CD8-positive, alpha-beta memory T cell (primary cell): ENCODE measurements around the gene AQP1. TPM values are rescaled to one million over a fixed set of nuclear protein-coding genes. Genes with fewer than 3 reads are reported as not detected.

Experiments
- CTCF ChIA-PET: fragments of 350-600 bp; sonication (Branson Sonifier 250); formaldehyde crosslinking; loops from one replicate; lab custom pipeline; 2021; ENCODE audit warnings: antibody characterized with exemption; lab: Charles Lee
- POLR2A ChIA-PET: fragments of 350-600 bp; sonication (Branson Sonifier 250); formaldehyde crosslinking; loops from one replicate; lab custom pipeline; 2021; ENCODE audit warnings: antibody characterized with exemption; lab: Charles Lee
- DNase-seq, 5 donors: peaks; one replicate each; pipeline versions ENCODE4 v3.0.0 to v3.0.0-alpha.2; 2020 to 2022; ENCODE audit warnings: mixed read lengths in 1 of 5
- H3K27ac ChIP-seq: one replicate; pipeline ENCODE4 v1.7.0; 2013; ENCODE audit warnings: low read depth, mild to moderate bottlenecking, low read length, moderate library complexity
- H3K27me3 ChIP-seq: 2 replicates; pipeline ENCODE4 v1.7.0; 2013; ENCODE audit warnings: low read length, mild to moderate bottlenecking; ENCODE audit not compliant: insufficient read depth, poor library complexity, severe bottlenecking
- H3K36me3 ChIP-seq: 2 replicates; pipeline ENCODE4 v1.7.0; 2013; ENCODE audit warnings: mild to moderate bottlenecking, low read length, moderate library complexity; ENCODE audit not compliant: insufficient read depth
- H3K4me1 ChIP-seq: 2 replicates; pipeline ENCODE4 v1.7.0; 2013; ENCODE audit warnings: mild to moderate bottlenecking, low read length, moderate library complexity; ENCODE audit not compliant: insufficient read depth
- H3K4me3 ChIP-seq: 2 replicates; pipeline ENCODE4 v1.7.0; 2013; ENCODE audit warnings: mild to moderate bottlenecking, low read length
- H3K9me3 ChIP-seq: 2 replicates; pipeline ENCODE4 v1.7.0; 2013; ENCODE audit warnings: mild to moderate bottlenecking, low read length
- H3K27ac Mint-ChIP-seq, 8 donors: one replicate each; pipeline ENCODE4 v1.8.0; 2020 to 2021; ENCODE audit warnings: mixed read lengths in 8 of 8, mild to moderate bottlenecking in 6 of 8, inconsistent platforms in 3 of 8, moderate library complexity in 3 of 8
- H3K27me3 Mint-ChIP-seq, 2 donors: one replicate each; pipeline ENCODE4 v1.8.0; 2020 to 2021; ENCODE audit warnings: mixed read lengths in 2 of 2, mild to moderate bottlenecking in 1 of 2, moderate library complexity in 1 of 2
- H3K36me3 Mint-ChIP-seq, 3 donors: one replicate each; pipeline ENCODE4 v1.8.0; 2020 to 2021; ENCODE audit warnings: mixed read lengths in 3 of 3, inconsistent platforms in 1 of 3, mild to moderate bottlenecking in 1 of 3
- H3K4me1 Mint-ChIP-seq, 3 donors: one replicate each; pipeline ENCODE4 v1.8.0; 2020 to 2021; ENCODE audit warnings: mixed read lengths in 3 of 3, inconsistent platforms in 1 of 3, mild to moderate bottlenecking in 1 of 3
- H3K4me3 Mint-ChIP-seq, 7 donors: one replicate each; pipeline ENCODE4 v1.8.0; 2020 to 2021; ENCODE audit warnings: mixed read lengths in 7 of 7, mild to moderate bottlenecking in 6 of 7, moderate library complexity in 4 of 7, inconsistent platforms in 2 of 7
- H3K9me3 Mint-ChIP-seq, 5 donors: one replicate each; pipeline ENCODE4 v1.8.0; 2020 to 2022; ENCODE audit warnings: mixed read lengths in 5 of 5, mild to moderate bottlenecking in 3 of 5, moderate library complexity in 2 of 5, inconsistent platforms in 1 of 5
- polyA plus RNA-seq: library from polyadenylated mRNA; unstranded; fragments of 300-500 nt; fragmentation: Illumina TruSeq; gene quantifications from one replicate; pipeline ENCODE4 v1.2.3, GENCODE V29; 2021
- total RNA-seq, 2 experiments: library from RNA; stranded (reverse); gene quantifications; one replicate each; pipeline ENCODE4 v1.2.3, GENCODE V29; 2021

AQP1 gene
- total and polyA plus RNA-seq, 3 experiments from 2014 or later, result 0.13 to 0.15 TPM; not detected in 1

- H3K4me3 ChIP-seq, result no peak overlapping the region
- H3K27ac ChIP-seq, result no peak overlapping the region
- no peak for DNase-seq
- H3K9me3 Mint-ChIP-seq, result no peaks in the 10 kb centered on the region
- no peaks in the 10 kb centered on the region for H3K4me1 ChIP-seq
- ChIA-PET POLR2A (no interaction called here), CTCF (interaction anchor here (1.6 kb wide), 1 partner anchor 52 kb away, joined by 3 read pairs; no protein-coding TSS in a partner anchor)
- no peak overlapping the region for H3K27ac Mint-ChIP-seq
- no peaks in the 10 kb centered on the region for H3K4me1 Mint-ChIP-seq
- H3K36me3 Mint-ChIP-seq, result no peaks in the 10 kb centered on the region
- H3K4me3 Mint-ChIP-seq, result no peak overlapping the region
- no peaks in the 10 kb centered on the region for H3K9me3 ChIP-seq
- no peaks in the 10 kb centered on the region for H3K27me3 ChIP-seq
- H3K36me3 ChIP-seq, result no peaks in the 10 kb centered on the region
- H3K27me3 Mint-ChIP-seq, result peaks cover 3 to 4% of the 10 kb centered on the region in 2 donors
These were observed 20.4 kb downstream of the AQP1 start for GRCh38 chr7:30931929-30932540.

- Histone ChIP-seq H3K27me3 (no peaks in the 10 kb centered on the region), H3K27ac (no peak overlapping the region), H3K9me3 (no peaks in the 10 kb centered on the region), H3K4me3 (no peak overlapping the region), H3K36me3 (no peaks in the 10 kb centered on the region), H3K4me1 (no peaks in the 10 kb centered on the region)
- no peak for DNase-seq
- Mint-ChIP-seq H3K27me3 (peaks cover 4 to 6% of the 10 kb centered on the region in 2 donors), H3K27ac (no peak overlapping the region), H3K4me1 (no peaks in the 10 kb centered on the region), H3K36me3 (no peaks in the 10 kb centered on the region), H3K9me3 (no peaks in the 10 kb centered on the region), H3K4me3 (no peak overlapping the region)
- CTCF ChIA-PET, result interaction anchor here (1.6 kb wide), 1 partner anchor 51 kb away, joined by 3 read pairs; no protein-coding TSS in a partner anchor
- POLR2A ChIA-PET, result no interaction called here
These were observed 20.9 kb downstream of the AQP1 start for GRCh38 chr7:30932562-30932961.

GRCh38 chr7:30933124-30933974 is 21.7 kb downstream of the AQP1 start:
- Mint-ChIP-seq H3K27ac (no peak overlapping the region), H3K4me1 (no peaks in the 10 kb centered on the region), H3K36me3 (no peaks in the 10 kb centered on the region), H3K27me3 (peaks cover 4 to 10% of the 10 kb centered on the region in 2 donors), H3K9me3 (no peaks in the 10 kb centered on the region), H3K4me3 (peak overlapping the region in 1 of 7 donors; percentile 51)
- POLR2A ChIA-PET, result no interaction called here
- Histone ChIP-seq H3K9me3 (no peaks in the 10 kb centered on the region), H3K4me1 (no peaks in the 10 kb centered on the region), H3K27me3 (no peaks in the 10 kb centered on the region), H3K27ac (no peak overlapping the region), H3K36me3 (no peaks in the 10 kb centered on the region), H3K4me3 (no peak overlapping the region)
- DNase-seq, result no peak
- CTCF ChIA-PET, result interaction anchor here (1.5 to 3.1 kb wide), 3 partner anchors 10 to 51 kb away, joined by 3 to 10 read pairs (median 3); no protein-coding TSS in a partner anchor

- Mint-ChIP-seq H3K4me1 (no peaks in the 10 kb centered on the region), H3K27me3 (peaks cover 4 to 10% of the 10 kb centered on the region in 2 donors), H3K4me3 (no peak overlapping the region), H3K36me3 (no peaks in the 10 kb centered on the region), H3K27ac (no peak overlapping the region), H3K9me3 (no peaks in the 10 kb centered on the region)
- H3K9me3 ChIP-seq, result no peaks in the 10 kb centered on the region
- H3K27ac ChIP-seq, result no peak overlapping the region
- ChIA-PET CTCF (interaction anchor here (0.5 to 3.1 kb wide), 3 partner anchors 9 to 233 kb away, joined by 3 to 10 read pairs (median 3); no protein-coding TSS in a partner anchor), POLR2A (no interaction called here)
- no peaks in the 10 kb centered on the region for H3K36me3 ChIP-seq
- no peaks in the 10 kb centered on the region for H3K4me1 ChIP-seq
- no peak overlapping the region for H3K4me3 ChIP-seq
- H3K27me3 ChIP-seq, result peaks cover 3% of the 10 kb centered on the region
- no peak for DNase-seq
These were observed 22.6 kb downstream of the AQP1 start for GRCh38 chr7:30934225-30934624.

- no peak overlapping the region for H3K4me3 Mint-ChIP-seq
- ChIA-PET POLR2A (no interaction called here), CTCF (interaction anchor here (0.5 to 3.1 kb wide), 3 partner anchors 8 to 233 kb away, joined by 3 to 10 read pairs (median 3); no protein-coding TSS in a partner anchor)
- H3K27me3 Mint-ChIP-seq, result peaks cover 5 to 17% of the 10 kb centered on the region in 2 donors
- H3K4me3 ChIP-seq, result no peak overlapping the region
- no peaks in the 10 kb centered on the region for H3K36me3 ChIP-seq
- no peaks in the 10 kb centered on the region for H3K36me3 Mint-ChIP-seq
- H3K9me3 ChIP-seq, result no peaks in the 10 kb centered on the region
- no peaks in the 10 kb centered on the region for H3K4me1 ChIP-seq
- H3K27me3 ChIP-seq, result peaks cover 3% of the 10 kb centered on the region
- H3K27ac ChIP-seq, result no peak overlapping the region
- H3K27ac Mint-ChIP-seq, result no peak overlapping the region
- H3K4me1 Mint-ChIP-seq, result no peaks in the 10 kb centered on the region
- DNase-seq, result no peak
- H3K9me3 Mint-ChIP-seq, result no peaks in the 10 kb centered on the region
These were observed 23.3 kb downstream of the AQP1 start for GRCh38 chr7:30934732-30935568.

GRCh38 chr7:30935569-30935877 is 23.9 kb downstream of the AQP1 start:
- Mint-ChIP-seq H3K9me3 (no peaks in the 10 kb centered on the region), H3K27me3 (peaks cover 7 to 20% of the 10 kb centered on the region in 2 donors), H3K4me3 (no peak overlapping the region), H3K4me1 (no peaks in the 10 kb centered on the region), H3K36me3 (no peaks in the 10 kb centered on the region), H3K27ac (no peak overlapping the region)
- POLR2A ChIA-PET, result no interaction called here
- H3K27me3 ChIP-seq, result peaks cover 3% of the 10 kb centered on the region
- no peak overlapping the region for H3K4me3 ChIP-seq
- no peak for DNase-seq
- CTCF ChIA-PET, result interaction anchor here (1.1 to 3.1 kb wide), 2 partner anchors 27 to 48 kb away, joined by 4 to 10 read pairs; no protein-coding TSS in a partner anchor
- H3K36me3 ChIP-seq, result no peaks in the 10 kb centered on the region
- H3K4me1 ChIP-seq, result no peaks in the 10 kb centered on the region
- H3K27ac ChIP-seq, result no peak overlapping the region
- H3K9me3 ChIP-seq, result no peaks in the 10 kb centered on the region

GRCh38 chr7:30936650-30937245 is 25.1 kb downstream of the AQP1 start:
- DNase-seq, result no peak
- ChIA-PET CTCF (interaction anchor here (1.1 to 3.1 kb wide), 2 partner anchors 26 to 47 kb away, joined by 4 to 10 read pairs; no protein-coding TSS in a partner anchor), POLR2A (no interaction called here)
- H3K9me3 ChIP-seq, result no peaks in the 10 kb centered on the region
- peaks cover 3% of the 10 kb centered on the region for H3K27me3 ChIP-seq
- no peak overlapping the region for H3K4me3 Mint-ChIP-seq
- no peak overlapping the region for H3K27ac ChIP-seq
- H3K27me3 Mint-ChIP-seq, result peaks cover 14 to 31% of the 10 kb centered on the region in 2 donors
- H3K9me3 Mint-ChIP-seq, result no peaks in the 10 kb centered on the region
- H3K36me3 ChIP-seq, result no peaks in the 10 kb centered on the region
- H3K4me1 Mint-ChIP-seq, result no peaks in the 10 kb centered on the region
- H3K27ac Mint-ChIP-seq, result no peak overlapping the region
- no peak overlapping the region for H3K4me3 ChIP-seq
- H3K4me1 ChIP-seq, result no peaks in the 10 kb centered on the region
- no peaks in the 10 kb centered on the region for H3K36me3 Mint-ChIP-seq
